ENCODE results near the gene TNFAIP6.

Gene TNFAIP6

DNA sequence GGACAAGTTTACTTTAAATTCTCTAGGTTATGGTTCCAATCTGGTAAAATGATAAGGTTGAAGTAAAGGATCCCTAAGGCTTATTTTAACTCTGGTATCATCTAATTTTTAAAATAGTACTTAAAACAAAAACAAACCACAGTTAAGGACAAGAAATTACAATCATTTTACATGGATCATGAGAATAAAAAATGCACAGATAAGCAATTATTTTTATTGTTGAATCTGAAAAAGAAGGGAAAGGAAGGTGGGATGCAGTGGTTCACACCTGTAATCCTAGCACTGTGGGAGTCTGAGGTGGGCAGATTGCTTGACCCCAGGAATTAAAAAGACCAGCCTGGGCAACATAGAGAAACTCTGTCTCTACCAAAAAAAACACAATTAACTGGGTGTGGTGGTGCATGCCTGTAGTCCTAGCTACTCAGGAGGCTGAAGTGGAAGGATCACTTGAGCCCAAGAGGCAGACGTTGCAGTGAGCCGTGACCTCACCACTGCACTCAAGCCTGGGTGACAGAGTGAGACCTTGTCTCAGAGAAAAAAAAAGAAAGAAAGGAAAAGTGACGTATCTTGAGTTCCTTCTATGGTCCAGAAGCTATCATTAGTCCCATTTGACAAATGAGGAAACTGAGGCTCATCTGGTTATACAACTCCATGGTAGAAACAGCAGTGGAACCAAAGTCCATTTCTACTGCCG, 2.5 kb downstream of the TNFAIP6 start (continued):
- TF ChIP-seq PATZ1 (CRISPR knock-in tag; IDR thresholded peaks at IDR 0.05; ENCODE audit: borderline replicate concordance) = no peak
- TF ChIP-seq CSRNP3 (CRISPR knock-in tag; IDR thresholded peaks at IDR 0.05) = no peak
- TF ChIP-seq ZNF70 (CRISPR knock-in tag; IDR thresholded peaks at IDR 0.05) = no peak
- no peak for TF ChIP-seq ISL1 (CRISPR knock-in tag; IDR thresholded peaks at IDR 0.05)
- TF ChIP-seq OSR1 (CRISPR knock-in tag; IDR thresholded peaks at IDR 0.05) = no peak

GRCh38 chr2:151361674-151362370, 4.4 kb downstream of the TNFAIP6 start:
- TF ChIP-seq PATZ1 (CRISPR knock-in tag; IDR thresholded peaks at IDR 0.05; ENCODE audit: borderline replicate concordance) (no peak), ZC3H10 (CRISPR knock-in tag; IDR thresholded peaks at IDR 0.05) (no peak), SNAI2 (CRISPR knock-in tag; IDR thresholded peaks at IDR 0.05) (no peak), TOX (CRISPR knock-in tag; IDR thresholded peaks at IDR 0.05; ENCODE audit: borderline replicate concordance) (no peak), ISL1 (CRISPR knock-in tag; IDR thresholded peaks at IDR 0.05) (no peak), ZNF8 (CRISPR knock-in tag; IDR thresholded peaks at IDR 0.05) (no peak), TCF4 (CRISPR knock-in tag; IDR thresholded peaks at IDR 0.05; ENCODE audit: borderline replicate concordance) (no peak), BACH2 (CRISPR knock-in tag; IDR thresholded peaks at IDR 0.05; ENCODE audit: borderline replicate concordance) (no peak), ARNTL (CRISPR knock-in tag; IDR thresholded peaks at IDR 0.05; ENCODE audit: borderline replicate concordance, low read depth) (no peak), ZNF565 (CRISPR knock-in tag; conservative IDR thresholded peaks at IDR 0.05; ENCODE audit: low read depth) (no peak), PPARA (CRISPR knock-in tag; IDR thresholded peaks at IDR 0.05; ENCODE audit: borderline replicate concordance) (no peak), ZNF70 (CRISPR knock-in tag; IDR thresholded peaks at IDR 0.05) (no peak), TSHZ2 (CRISPR knock-in tag; IDR thresholded peaks at IDR 0.05) (no peak), RARB (CRISPR knock-in tag; IDR thresholded peaks at IDR 0.05) (no peak)
- TF ChIP-seq, protein P1, sequence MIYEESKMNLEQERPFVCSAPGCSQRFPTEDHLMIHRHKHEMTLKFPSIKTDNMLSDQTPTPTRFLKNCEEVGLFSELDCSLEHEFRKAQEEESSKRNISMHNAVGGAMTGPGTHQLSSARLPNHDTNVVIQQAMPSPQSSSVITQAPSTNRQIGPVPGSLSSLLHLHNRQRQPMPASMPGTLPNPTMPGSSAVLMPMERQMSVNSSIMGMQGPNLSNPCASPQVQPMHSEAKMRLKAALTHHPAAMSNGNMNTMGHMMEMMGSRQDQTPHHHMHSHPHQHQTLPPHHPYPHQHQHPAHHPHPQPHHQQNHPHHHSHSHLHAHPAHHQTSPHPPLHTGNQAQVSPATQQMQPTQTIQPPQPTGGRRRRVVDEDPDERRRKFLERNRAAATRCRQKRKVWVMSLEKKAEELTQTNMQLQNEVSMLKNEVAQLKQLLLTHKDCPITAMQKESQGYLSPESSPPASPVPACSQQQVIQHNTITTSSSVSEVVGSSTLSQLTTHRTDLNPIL (CRISPR knock-in tag; IDR thresholded peaks at IDR 0.05; ENCODE audit: low read depth) = no peak
- peak; percentile 30; the same call in 2 of the 3 replicates for ATAC-seq

GRCh38 chr2:151363709-151364108, 6.3 kb downstream of the TNFAIP6 start:
- ATAC-seq = no peak
- no peak for TF ChIP-seq GLIS3 (CRISPR knock-in tag; IDR thresholded peaks at IDR 0.05)
- no peak for TF ChIP-seq OSR1 (CRISPR knock-in tag; IDR thresholded peaks at IDR 0.05)
- no peak for TF ChIP-seq ZNF8 (CRISPR knock-in tag; IDR thresholded peaks at IDR 0.05)
- no peak for TF ChIP-seq ZFP30 (CRISPR knock-in tag; IDR thresholded peaks at IDR 0.05)
- TF ChIP-seq SNAI2 (CRISPR knock-in tag; IDR thresholded peaks at IDR 0.05) = no peak
- no peak for TF ChIP-seq BACH2 (CRISPR knock-in tag; IDR thresholded peaks at IDR 0.05; ENCODE audit: borderline replicate concordance)
- no peak for TF ChIP-seq RARB (CRISPR knock-in tag; IDR thresholded peaks at IDR 0.05)
- TF ChIP-seq POU6F1 (CRISPR knock-in tag; IDR thresholded peaks at IDR 0.05; ENCODE audit: borderline replicate concordance, low read depth) = no peak
- no peak for TF ChIP-seq CSRNP3 (CRISPR knock-in tag; IDR thresholded peaks at IDR 0.05)
- TF ChIP-seq TCF4 (CRISPR knock-in tag; IDR thresholded peaks at IDR 0.05; ENCODE audit: borderline replicate concordance) = no peak
